ENCODE data around the gene RAB6D.
"Not testable (repeated sequence)": the region's sequence is repeated elsewhere in the genome, so short reads cannot be mapped to it uniquely, and the experiment has no call there.

The RAB6D gene

DNA sequence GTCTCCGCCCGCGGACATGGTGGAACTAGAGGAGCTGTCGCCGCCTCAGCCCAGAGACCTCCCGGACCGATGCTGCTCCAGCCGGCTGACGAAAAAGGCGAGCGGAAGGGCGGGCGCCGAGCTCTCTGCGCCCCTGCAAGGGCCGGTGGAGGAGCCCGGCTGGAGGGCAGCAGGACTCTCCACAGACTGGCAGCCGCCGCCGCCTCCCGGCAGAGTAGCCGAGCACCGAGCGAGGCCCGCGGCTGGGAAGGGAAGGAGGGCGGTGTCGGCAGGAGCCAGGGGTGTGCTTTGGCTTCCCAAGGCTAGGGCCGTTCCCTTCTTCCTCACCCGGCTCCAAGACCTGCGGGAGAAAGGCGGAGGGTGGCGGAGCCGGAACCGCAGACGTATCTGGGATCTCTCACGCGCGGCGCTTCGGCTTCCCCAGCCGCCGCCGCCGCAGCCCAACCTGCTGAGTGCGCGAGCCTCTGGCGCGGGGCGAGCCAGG is at the start of gene RAB6D:
Gene RAB6D, minus strand, starts transcription at position 466 of the 484 bp plus-strand sequence. Its CDS starts 448 bp downstream, at position 18.
- Histone ChIP-seq H3K27me3 (ENCODE audit: insufficient read depth, low read length) (peaks cover 19% of the 10 kb centered on the region), H3K4me3 (ENCODE audit: low read length) (peak within 1 kb of the TSS; percentile 34)
- not testable (repeated sequence) for H3K9me3 ChIP-seq (ENCODE audit: low read length); H3K36me3 ChIP-seq (ENCODE audit: insufficient read depth, low read length); H3K4me1 ChIP-seq (ENCODE audit: insufficient read depth, low read length); H2AFZ ChIP-seq (ENCODE audit: low read depth, low read length)

DNA sequence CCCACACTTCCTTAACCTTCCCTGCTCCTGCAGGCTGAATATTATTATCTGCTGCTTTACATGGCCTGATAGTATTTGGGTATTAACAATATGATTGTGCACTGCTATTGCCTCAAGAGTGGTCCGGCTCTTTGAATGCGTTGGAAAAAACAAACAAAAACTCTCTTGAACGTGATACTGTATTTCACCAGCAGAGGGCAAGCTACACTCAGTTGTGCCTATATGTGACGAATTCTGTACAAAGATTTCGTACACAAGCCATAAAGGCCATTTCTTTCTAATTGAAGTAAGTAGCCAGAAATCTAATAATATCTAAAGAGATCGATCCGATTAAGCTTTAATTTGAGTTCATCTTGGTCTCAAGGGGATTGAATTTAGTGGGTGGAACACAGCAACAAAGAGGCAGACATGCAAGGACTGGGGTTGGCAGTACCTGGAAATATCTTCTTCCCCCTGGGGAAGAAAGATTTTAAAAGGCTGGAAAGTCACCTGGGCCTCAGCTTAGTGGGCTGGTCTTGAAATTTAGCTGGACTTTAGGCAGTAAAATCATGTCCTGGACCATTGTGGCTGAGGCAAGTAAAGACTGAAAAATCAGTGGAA is 49.3 kb upstream of the RAB6D start:
- Histone ChIP-seq H2AFZ (ENCODE audit: low read depth, low read length) (no peak overlapping the region), H3K4me3 (ENCODE audit: low read length) (no peak overlapping the region), H3K4me1 (ENCODE audit: insufficient read depth, low read length) (no peaks in the 10 kb centered on the region), H3K9me3 (ENCODE audit: low read length) (no peaks in the 10 kb centered on the region), H3K27me3 (ENCODE audit: insufficient read depth, low read length) (peaks cover 24% of the 10 kb centered on the region), H3K36me3 (ENCODE audit: insufficient read depth, low read length) (no peaks in the 10 kb centered on the region)

- H3K9me3 ChIP-seq (ENCODE audit: low read length) = no peaks in the 10 kb centered on the region
- no peaks in the 10 kb centered on the region for H3K4me1 ChIP-seq (ENCODE audit: insufficient read depth, low read length)
- no peaks in the 10 kb centered on the region for H3K36me3 ChIP-seq (ENCODE audit: insufficient read depth, low read length)
- H3K4me3 ChIP-seq (ENCODE audit: low read length) = no peak overlapping the region
- H3K27me3 ChIP-seq (ENCODE audit: insufficient read depth, low read length) = peaks cover 25% of the 10 kb centered on the region
- H2AFZ ChIP-seq (ENCODE audit: low read depth, low read length) = no peak overlapping the region
These were observed 46.2 kb upstream of the RAB6D start for GRCh38 chr2:131410173-131410572.

- H2AFZ ChIP-seq (ENCODE audit: low read depth, low read length) = no peak overlapping the region
- no peaks in the 10 kb centered on the region for H3K9me3 ChIP-seq (ENCODE audit: low read length)
- no peaks in the 10 kb centered on the region for H3K36me3 ChIP-seq (ENCODE audit: insufficient read depth, low read length)
- no peaks in the 10 kb centered on the region for H3K4me1 ChIP-seq (ENCODE audit: insufficient read depth, low read length)
- no peak overlapping the region for H3K4me3 ChIP-seq (ENCODE audit: low read length)
- H3K27me3 ChIP-seq (ENCODE audit: insufficient read depth, low read length) = peaks cover 24% of the 10 kb centered on the region
These were observed 44.8 kb upstream of the RAB6D start for GRCh38 chr2:131408778-131409177.

- Histone ChIP-seq H3K4me3 (ENCODE audit: low read length) (no peak overlapping the region), H3K4me1 (ENCODE audit: insufficient read depth, low read length) (no peaks in the 10 kb centered on the region), H2AFZ (ENCODE audit: low read depth, low read length) (no peak overlapping the region), H3K27me3 (ENCODE audit: insufficient read depth, low read length) (peaks cover 22% of the 10 kb centered on the region), H3K36me3 (ENCODE audit: insufficient read depth, low read length) (no peaks in the 10 kb centered on the region), H3K9me3 (ENCODE audit: low read length) (no peaks in the 10 kb centered on the region)
These were observed 44.2 kb upstream of the RAB6D start for GRCh38 chr2:131408207-131408606.

GRCh38 chr2:131404753-131405152 is 40.8 kb upstream of the RAB6D start:
- peaks cover 36% of the 10 kb centered on the region for H3K27me3 ChIP-seq (ENCODE audit: insufficient read depth, low read length)
- no peaks in the 10 kb centered on the region for H3K4me1 ChIP-seq (ENCODE audit: insufficient read depth, low read length)
- no peak overlapping the region for H3K4me3 ChIP-seq (ENCODE audit: low read length)
- no peaks in the 10 kb centered on the region for H3K9me3 ChIP-seq (ENCODE audit: low read length)
- no peak overlapping the region for H2AFZ ChIP-seq (ENCODE audit: low read depth, low read length)
- no peaks in the 10 kb centered on the region for H3K36me3 ChIP-seq (ENCODE audit: insufficient read depth, low read length)

DNA sequence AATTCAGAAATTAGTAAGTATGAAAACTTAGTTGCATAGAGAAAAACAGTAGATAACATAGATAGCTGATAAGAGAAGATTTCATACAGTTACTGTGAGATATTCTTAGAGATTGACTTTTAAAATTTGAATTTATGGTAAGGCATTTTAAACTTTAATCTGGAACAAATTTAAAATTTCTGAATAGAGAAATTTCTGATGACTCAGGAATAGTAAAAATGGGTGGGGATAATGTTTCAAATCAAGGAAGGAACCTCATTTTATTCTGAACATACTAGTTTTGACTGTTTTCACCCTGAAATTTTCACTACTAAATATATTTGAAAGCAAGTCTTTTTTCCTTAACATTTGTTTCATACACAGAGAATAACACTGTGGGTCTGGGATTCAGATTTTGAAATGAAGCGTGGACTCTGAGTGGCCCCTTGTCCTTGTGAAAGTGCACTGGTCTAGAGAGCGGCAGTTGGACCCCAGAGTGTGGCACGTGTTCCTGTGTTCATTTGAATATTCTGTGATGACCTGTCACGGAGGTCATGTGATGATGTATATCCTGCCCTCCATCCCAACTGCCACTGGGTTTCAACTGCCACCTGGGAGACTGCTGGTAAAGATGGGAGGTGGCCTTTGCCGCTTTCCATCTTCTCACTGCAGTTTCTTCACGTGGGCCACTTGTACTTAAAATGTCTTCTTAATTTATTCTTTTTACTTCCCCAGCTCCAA is 38.5 kb upstream of the RAB6D start:
- Histone ChIP-seq H3K27me3 (ENCODE audit: insufficient read depth, low read length) (peaks cover 39% of the 10 kb centered on the region), H3K4me1 (ENCODE audit: insufficient read depth, low read length) (no peaks in the 10 kb centered on the region), H3K4me3 (ENCODE audit: low read length) (no peak overlapping the region), H3K9me3 (ENCODE audit: low read length) (no peaks in the 10 kb centered on the region), H3K36me3 (ENCODE audit: insufficient read depth, low read length) (no peaks in the 10 kb centered on the region), H2AFZ (ENCODE audit: low read depth, low read length) (no peak overlapping the region)

- Histone ChIP-seq H3K9me3 (ENCODE audit: low read length) (no peaks in the 10 kb centered on the region), H3K4me1 (ENCODE audit: insufficient read depth, low read length) (no peaks in the 10 kb centered on the region), H3K36me3 (ENCODE audit: insufficient read depth, low read length) (no peaks in the 10 kb centered on the region), H2AFZ (ENCODE audit: low read depth, low read length) (no peak overlapping the region), H3K27me3 (ENCODE audit: insufficient read depth, low read length) (peaks cover 29% of the 10 kb centered on the region), H3K4me3 (ENCODE audit: low read length) (no peak overlapping the region)
These were observed 36.9 kb upstream of the RAB6D start for GRCh38 chr2:131400849-131401248.

DNA sequence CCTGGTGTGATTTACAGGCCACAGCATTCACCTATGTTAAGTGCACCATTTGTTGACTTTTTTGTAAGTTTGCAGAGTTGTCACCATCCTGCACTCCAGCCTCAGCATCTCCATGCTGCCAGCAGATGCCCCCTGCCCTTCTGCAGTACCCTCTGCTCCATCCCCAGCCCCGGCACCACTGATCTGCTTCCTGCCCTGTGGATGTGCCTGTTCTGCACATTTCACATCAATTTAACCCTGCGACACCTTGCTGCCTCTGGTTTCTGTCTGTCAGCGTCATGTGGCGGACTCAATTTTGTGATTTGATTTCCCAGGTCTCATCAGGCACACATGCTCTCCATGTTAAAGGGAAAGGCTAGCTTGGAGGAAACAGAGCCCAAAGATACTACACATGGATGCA is 36.5 kb upstream of the RAB6D start:
- not testable (repeated sequence) for H2AFZ ChIP-seq (ENCODE audit: low read depth, low read length); H3K9me3 ChIP-seq (ENCODE audit: low read length); H3K36me3 ChIP-seq (ENCODE audit: insufficient read depth, low read length); H3K4me3 ChIP-seq (ENCODE audit: low read length); H3K4me1 ChIP-seq (ENCODE audit: insufficient read depth, low read length)
- peaks cover 28% of the 10 kb centered on the region for H3K27me3 ChIP-seq (ENCODE audit: insufficient read depth, low read length)

- not testable (repeated sequence) for H3K9me3 ChIP-seq (ENCODE audit: low read length); H3K4me3 ChIP-seq (ENCODE audit: low read length); H3K36me3 ChIP-seq (ENCODE audit: insufficient read depth, low read length); H3K4me1 ChIP-seq (ENCODE audit: insufficient read depth, low read length); H2AFZ ChIP-seq (ENCODE audit: low read depth, low read length)
- peaks cover 30% of the 10 kb centered on the region for H3K27me3 ChIP-seq (ENCODE audit: insufficient read depth, low read length)
These were observed 32.2 kb upstream of the RAB6D start for GRCh38 chr2:131396209-131396608.

GRCh38 chr2:131395024-131395645 is 31.2 kb upstream of the RAB6D start:
- not testable (repeated sequence) for H2AFZ ChIP-seq (ENCODE audit: low read depth, low read length); H3K4me3 ChIP-seq (ENCODE audit: low read length); H3K9me3 ChIP-seq (ENCODE audit: low read length); H3K36me3 ChIP-seq (ENCODE audit: insufficient read depth, low read length); H3K4me1 ChIP-seq (ENCODE audit: insufficient read depth, low read length)
- peaks cover 21% of the 10 kb centered on the region for H3K27me3 ChIP-seq (ENCODE audit: insufficient read depth, low read length)

- Histone ChIP-seq H3K27me3 (ENCODE audit: insufficient read depth, low read length) (peaks cover 17% of the 10 kb centered on the region), H3K36me3 (ENCODE audit: insufficient read depth, low read length) (no peaks in the 10 kb centered on the region), H3K4me1 (ENCODE audit: insufficient read depth, low read length) (no peaks in the 10 kb centered on the region), H3K4me3 (ENCODE audit: low read length) (no peak overlapping the region), H3K9me3 (ENCODE audit: low read length) (no peaks in the 10 kb centered on the region), H2AFZ (ENCODE audit: low read depth, low read length) (no peak overlapping the region)
These were observed 30.4 kb upstream of the RAB6D start for GRCh38 chr2:131394147-131394931.

- H3K27me3 ChIP-seq (ENCODE audit: insufficient read depth, low read length) = peaks cover 16% of the 10 kb centered on the region
- H3K9me3 ChIP-seq (ENCODE audit: low read length); H3K4me1 ChIP-seq (ENCODE audit: insufficient read depth, low read length); H3K4me3 ChIP-seq (ENCODE audit: low read length); H3K36me3 ChIP-seq (ENCODE audit: insufficient read depth, low read length); H2AFZ ChIP-seq (ENCODE audit: low read depth, low read length): not testable (repeated sequence)
These were observed 28.0 kb upstream of the RAB6D start for GRCh38 chr2:131391953-131392352.

All from neuron (in vitro differentiated cells).